CD4-positive, alpha-beta T cell treated with Interleukin-21 for 1 hour (primary cell): ENCODE data around the gene RPS27.

Experiments used
- DNase-seq: peaks from one replicate; pipeline ENCODE4 v3.0.0-alpha.2; 2020

RPS27 gene

GRCh38 chr1:153990468-153991150, at the start of gene RPS27:
Gene RPS27 (plus strand): TSS chr1:153990762. CDS start chr1:153990797, 35 bp downstream.
- peak; percentile 97 for DNase-seq

GRCh38 chr1:153941826-153942725, 48.5 kb upstream of the RPS27 start:
- DNase-seq = no peak

- no peak for DNase-seq
Measured at GRCh38 chr1:153942766-153943549, 47.6 kb upstream of the RPS27 start.

- DNase-seq = peak; percentile 56
Measured at GRCh38 chr1:153944005-153944826, 46.3 kb upstream of the RPS27 start.

- DNase-seq = no peak
Measured at GRCh38 chr1:153944827-153945117, 45.8 kb upstream of the RPS27 start.

- peak; percentile 88 for DNase-seq
Measured at GRCh38 chr1:153945131-153945794, 45.3 kb upstream of the RPS27 start.

- peak; percentile 86 for DNase-seq
Measured at GRCh38 chr1:153945795-153946621, 44.6 kb upstream of the RPS27 start.

- DNase-seq = peak; percentile 81
Measured at GRCh38 chr1:153946622-153947241, 43.8 kb upstream of the RPS27 start, which contains the start of gene DENND4B. Gene DENND4B (minus strand): TSS chr1:153946718. CDS start chr1:153944374, 2,344 bp downstream.

- DNase-seq = no peak
Measured at GRCh38 chr1:153951183-153951582, 39.4 kb upstream of the RPS27 start.

- no peak for DNase-seq
Measured at GRCh38 chr1:153951801-153952200, 38.8 kb upstream of the RPS27 start.

GRCh38 chr1:153953859-153954365, 36.6 kb upstream of the RPS27 start:
- DNase-seq = no peak

GRCh38 chr1:153954826-153955225, 35.7 kb upstream of the RPS27 start:
- no peak for DNase-seq

GRCh38 chr1:153956997-153957715, 33.4 kb upstream of the RPS27 start:
- no peak for DNase-seq

- DNase-seq = peak; percentile 66
Measured at GRCh38 chr1:153957744-153958110, 32.8 kb upstream of the RPS27 start.

- DNase-seq = peak; percentile 98
Measured at GRCh38 chr1:153958111-153958960, 32.2 kb upstream of the RPS27 start, which contains the start of gene CRTC2. Gene CRTC2 (minus strand): TSS chr1:153958612. CDS start chr1:153958497, 115 bp downstream.

GRCh38 chr1:153958961-153959260, 31.7 kb upstream of the RPS27 start:
- DNase-seq = no peak

- DNase-seq = no peak
Measured at GRCh38 chr1:153959454-153959853, 31.1 kb upstream of the RPS27 start.

GRCh38 chr1:153960206-153960605, 30.4 kb upstream of the RPS27 start:
- DNase-seq = no peak

- no peak for DNase-seq
Measured at GRCh38 chr1:153961421-153961820, 29.1 kb upstream of the RPS27 start.
